Activated T-cell treated with anti-CD3 and anti-CD28 coated beads for 1 hour (primary cell): ENCODE results near the gene CCL1.
A peak's percentile ranks its signal among the peaks of the same experiment; 100 is the strongest.

Experiments
- DNase-seq: peaks from one replicate; pipeline ENCODE4 v3.0.0-alpha.2; 2020; ENCODE audit warnings: low read depth

CCL1 gene

DNA sequence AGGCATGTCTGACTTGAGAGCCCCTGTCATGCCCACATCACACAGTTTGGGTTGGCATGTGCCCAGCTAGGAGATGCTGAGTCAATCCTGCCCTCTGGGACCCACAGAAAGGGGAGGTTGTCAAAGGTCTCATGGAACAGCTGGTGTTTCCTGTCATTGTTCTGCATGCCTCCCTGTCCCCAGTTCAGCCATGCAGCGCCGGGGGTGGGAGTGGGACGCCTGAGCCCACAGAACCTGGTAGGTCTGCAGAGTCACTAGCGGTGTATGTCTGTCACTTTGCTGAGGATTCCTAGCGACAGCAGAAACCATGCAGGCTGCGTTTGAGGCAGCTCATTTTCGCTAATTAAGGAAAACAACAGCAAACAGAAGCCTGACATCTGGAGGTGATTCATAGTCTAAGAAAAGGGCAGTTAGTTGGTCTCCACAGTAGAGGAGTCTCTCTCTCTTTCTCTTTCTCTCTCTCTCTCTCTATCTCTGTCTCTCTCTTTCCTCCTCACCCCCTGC lies 19.6 kb upstream of the CCL1 start:
- no peak for DNase-seq

DNA sequence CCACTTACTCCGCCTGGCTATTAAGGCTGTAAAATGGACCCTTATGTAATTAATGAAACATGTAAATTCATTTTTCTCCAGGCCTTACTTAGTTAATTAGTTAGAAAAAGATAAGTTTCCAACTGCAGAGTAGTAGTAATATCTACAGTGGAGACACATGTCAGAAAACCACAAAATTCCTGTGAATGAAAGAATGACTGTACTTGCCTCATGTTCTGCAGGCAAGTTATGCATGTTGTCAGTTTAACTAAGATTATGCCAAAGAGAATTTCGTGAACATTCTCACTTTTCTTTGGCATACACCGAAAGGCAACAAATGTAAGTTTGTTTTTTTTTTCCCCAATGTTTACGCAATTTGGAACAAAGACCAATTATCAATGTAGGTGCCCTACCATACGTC lies 16.8 kb upstream of the CCL1 start:
- no peak for DNase-seq

DNA sequence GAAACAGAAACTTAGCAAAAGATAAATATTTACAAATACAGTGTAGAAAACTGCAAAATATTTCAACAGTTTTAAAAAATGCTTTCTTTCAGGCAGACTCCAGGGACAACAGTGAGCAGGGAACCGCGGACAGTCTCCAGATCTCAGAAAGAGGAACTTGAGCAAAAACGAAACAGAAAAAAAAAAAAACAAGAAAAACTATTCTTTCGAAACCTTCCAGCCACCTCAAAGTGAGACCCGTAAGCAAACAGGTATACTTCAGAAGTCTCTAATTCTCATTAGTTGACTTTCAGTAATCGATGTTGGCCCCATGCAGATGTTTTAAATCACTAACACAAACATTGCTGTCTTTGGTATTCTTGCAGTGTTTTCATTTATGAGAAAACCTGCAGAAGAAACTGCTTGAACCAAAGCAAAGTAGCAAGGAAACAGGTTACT lies 15.7 kb upstream of the CCL1 start:
- no peak for DNase-seq

DNA sequence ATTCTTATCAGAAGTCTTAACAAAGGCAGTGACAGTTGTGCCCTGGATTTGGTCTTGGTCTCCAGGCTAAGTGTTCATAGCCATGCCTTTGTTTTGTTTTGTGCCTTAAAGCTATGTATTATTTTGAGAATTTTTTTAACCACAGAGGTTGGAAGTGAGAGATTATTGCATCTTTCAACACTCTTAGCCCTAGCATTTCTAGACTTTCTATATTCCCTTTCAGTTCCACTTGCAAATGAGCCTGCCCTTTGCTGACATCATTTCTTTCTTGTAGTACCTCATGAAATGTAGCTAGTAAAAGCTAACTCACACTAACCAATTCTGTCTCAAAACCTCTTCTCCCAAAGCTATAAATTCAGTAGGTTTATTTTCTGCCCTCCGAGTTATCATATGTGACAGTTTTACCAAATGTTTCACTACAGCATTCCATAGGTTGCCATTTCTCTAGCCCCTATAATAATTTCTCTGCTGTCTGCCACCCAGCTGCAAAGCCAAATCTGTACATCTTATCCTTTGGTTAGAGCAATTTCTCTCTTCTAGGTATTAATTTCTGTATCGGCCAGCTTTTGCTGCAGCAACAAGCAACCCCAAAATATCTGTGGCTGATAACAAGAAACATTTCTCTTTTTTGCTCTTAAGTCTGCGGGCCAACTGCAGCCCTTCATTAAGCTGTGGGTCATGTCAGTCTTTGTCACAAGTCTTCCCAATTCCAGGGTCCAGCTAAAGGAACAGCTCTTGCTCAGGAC lies 14.2 kb upstream of the CCL1 start:
- no peak for DNase-seq

DNA sequence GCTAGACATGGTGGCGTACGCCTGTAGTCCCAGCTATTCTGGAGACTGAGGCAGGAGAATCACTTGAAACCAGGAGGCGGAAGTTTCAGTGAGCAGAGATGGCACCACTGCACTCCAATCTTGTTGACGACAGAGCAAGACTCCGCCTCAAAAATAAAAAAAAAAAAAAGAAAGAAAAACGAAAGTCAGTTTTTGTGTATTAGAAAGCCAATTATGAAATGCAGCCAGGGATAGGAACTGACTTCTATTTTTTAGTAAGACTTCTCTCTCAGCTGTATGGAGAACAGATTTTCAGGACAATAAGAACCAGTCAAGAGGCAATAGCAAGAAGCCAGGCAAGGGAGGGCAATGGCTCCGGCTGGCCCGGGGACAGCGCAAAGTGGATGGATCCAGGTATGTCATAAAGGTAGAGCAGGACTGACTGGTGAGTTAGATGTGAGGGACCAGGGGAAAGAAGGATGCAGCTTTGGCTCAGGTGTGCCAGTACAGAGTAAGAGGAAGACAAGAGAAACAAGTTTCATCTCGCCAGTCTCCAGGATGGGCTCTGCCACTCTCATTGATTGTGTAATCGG lies 12.5 kb upstream of the CCL1 start:
- no peak for DNase-seq

DNA sequence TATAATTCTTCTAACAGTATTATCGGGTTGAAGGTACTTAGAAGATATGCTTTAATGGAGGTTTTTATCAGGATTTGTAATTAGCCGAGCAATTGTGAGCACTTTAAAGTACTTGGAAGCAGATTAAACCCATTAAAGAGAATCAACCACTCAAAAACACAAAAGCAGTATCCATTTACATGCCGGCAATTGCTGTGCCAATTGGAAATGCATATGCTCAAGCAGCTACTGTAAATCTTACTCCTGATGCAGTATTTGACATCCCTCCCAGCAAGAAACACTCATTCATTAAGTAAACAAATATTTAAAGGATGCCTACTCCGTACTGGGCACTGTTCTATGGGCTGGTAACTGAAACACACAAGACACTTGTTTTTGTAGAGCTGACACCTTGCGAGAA lies 11.4 kb upstream of the CCL1 start:
- no peak for DNase-seq

DNA sequence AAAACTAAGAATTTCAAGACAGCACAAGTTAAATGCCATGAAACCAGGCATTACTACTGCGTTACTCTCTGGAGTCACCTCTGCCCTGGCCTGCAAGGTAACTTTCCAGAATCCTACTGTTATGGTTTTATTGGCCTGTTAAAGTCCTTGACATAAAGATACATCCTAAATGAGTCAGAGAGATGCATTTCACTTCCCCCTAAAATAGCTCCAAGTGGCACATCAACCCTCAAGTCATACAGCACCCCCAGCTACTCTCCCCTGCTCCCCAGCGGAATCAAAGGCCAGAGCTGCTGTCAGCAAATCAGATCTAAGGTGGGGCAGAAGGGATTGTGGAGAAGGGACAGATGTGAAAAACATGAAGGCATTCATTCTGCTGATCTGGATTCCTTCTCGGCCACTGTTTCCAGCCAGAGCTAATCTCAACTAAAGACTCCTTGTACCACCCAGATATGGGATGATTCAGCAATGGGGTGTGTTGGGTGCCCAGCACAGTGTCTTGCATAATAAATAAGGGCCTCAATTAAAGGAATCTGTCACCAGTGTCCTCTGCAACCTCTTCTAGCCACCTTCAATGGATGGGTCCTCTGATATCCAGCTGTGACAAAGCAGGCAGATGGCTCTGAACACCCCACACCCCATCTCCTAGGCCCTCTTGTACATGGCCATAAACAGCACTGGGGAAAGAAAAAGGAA lies 8.5 kb upstream of the CCL1 start:
- DNase-seq, result no peak

DNA sequence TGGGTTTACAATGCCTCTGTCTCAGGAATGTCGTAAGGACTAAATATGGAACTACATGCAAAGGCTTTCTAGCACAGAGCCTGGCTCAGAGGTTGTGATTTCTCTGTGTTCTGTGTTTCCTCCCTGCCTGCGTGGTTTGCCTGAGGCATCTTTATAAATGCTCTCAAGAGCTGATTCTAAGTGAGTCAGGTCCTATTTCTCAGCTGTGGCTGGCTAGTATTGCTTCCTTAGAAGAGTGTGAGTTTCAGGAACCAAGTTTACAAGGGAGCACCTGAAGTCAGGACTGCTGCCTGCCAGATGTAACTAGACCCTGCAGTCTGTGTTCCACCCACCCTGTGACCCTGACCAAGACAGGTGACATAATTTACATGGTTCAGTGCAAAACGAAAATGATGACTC lies 8.0 kb upstream of the CCL1 start:
- DNase-seq, result no peak

DNA sequence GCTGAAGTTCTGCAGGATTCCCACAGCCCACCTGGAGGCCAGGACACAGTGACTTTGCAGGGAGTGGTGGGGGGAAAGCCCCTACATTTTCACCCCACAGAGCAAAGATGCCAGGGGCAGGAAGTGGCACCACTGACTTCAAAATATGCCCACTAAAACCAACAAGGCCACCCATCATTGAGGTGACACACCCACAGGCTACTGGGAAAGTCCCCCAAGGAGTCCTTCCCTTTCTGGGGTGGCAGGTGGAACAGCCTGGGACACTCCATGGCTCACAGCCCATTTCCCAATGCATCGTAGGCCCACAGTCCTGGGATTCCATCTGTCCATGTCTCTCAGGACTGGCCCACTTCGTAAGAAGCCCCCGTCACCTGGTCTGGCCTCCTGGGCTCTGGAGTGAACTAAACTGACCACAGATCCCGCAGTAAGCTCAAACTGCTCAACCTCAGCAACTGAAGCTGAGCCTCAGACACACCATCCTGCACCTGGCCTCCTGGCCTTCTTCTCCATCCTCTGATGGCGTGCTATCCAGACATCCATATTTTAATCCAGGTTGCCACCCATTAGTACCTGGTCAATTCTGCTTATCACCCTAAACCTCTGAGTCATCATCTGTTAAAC lies 7.5 kb upstream of the CCL1 start:
- no peak for DNase-seq

DNA sequence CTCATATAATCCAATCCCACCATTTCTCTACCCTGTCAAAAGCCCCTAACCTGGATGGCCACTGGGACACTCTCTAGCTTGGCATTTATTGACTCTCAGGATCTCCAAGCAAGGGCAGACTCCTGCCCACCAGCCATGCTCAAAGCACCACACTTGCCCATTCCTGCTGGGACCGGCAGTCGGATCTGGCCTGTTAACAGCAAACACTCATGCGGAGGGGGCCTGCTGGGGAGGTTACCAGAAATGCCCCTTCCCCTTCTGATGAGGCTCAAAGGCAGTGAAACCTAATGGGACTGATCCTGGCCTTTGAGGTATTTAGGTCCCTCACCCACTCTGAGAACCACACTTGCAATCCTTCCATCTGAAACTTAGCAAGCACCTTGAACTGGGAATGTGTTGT lies 6.5 kb upstream of the CCL1 start:
- no peak for DNase-seq

DNA sequence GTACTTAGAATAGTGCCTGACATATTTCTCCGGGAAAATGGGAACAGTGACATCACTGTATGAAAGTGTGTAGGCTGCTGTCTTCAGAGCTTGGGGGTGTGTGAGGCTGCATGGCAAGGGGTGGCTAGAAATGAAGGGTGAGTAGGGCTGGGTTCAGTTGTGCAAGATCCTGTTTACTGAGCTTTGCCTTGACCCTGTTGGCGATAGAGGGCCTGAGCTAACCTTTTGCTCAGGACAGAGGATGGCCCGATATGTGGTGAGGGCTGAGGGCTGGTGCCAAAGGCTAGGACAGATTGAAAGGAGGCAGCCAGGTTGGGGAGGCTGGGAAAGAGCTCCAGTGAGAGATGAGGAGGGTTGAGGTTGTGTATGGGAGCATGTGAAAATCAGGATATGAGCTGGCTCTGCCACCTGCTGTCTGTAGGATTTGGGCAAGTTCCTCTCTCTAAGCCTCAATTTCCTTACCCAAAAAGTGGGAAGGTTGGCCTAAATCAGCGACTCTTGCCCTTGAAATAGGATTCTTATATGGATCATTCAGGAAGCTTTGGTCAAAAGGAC lies 6.0 kb upstream of the CCL1 start:
- DNase-seq, result no peak

DNA sequence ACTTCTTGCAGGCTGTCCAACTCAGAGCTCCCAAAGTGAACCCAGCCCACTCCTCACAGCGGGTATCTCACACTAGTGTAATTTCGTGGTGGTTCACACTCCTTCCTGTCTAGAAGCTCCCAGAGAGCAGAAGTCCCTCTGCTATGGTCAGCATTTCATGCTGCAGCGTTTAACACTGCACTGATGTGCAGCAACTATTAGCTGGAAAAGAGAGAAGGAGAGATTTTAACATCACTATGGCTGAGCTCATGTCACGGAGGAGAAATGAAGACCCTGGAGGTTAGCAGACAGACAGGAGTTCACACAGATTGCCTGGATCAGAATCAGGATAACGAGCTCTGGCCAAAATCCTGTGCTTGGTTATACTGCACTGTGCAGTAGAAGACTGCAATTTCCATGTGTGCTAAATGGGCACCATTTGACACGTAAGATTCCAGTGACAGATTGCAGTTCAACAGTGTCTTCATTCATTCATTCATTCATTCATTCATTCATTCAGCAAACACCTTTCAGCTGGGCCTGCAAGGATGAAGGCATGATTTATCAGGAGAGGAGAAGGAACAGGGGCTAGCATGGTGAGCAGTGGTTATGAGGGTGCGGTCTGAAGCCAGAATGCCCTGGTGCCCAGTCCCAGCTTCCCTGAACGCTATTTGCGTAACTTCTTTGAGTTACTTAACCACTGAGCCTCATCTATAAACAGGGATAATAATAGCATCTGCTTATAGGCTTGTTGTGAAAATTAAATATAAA lies 5.3 kb upstream of the CCL1 start:
- no peak for DNase-seq

DNA sequence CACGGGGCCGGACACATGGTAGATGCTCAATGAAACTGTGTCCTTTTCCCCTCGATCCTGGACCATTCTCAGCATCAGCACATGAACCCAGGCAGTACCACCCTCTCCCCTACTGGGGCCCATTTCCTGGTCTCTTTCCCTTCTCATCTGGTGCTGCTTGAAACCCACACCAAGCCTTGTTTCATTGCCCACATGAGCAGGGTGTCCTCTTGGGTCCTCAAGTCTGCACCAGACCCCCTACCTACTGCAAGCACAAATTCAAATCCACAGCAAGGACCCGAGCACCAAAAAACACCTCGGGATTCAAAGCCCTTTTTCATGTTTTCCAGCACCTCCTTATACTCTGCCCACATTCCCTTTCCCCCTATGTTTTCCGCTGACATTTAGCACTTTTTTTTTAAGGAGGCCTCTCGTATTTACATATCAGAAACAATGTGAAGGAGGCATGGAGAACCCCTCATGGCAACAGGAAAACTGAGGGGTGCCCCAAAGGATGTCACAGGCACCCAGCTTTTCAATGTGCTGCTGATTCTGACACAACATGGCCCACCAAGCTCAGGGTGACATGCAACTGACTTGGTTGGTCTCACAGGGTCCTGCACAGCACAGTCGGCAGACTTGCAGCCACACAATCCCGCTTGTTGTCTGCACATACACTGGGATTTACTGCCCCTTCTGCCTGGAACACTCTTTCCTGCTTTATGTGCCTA lies 4.6 kb upstream of the CCL1 start:
- no peak for DNase-seq

DNA sequence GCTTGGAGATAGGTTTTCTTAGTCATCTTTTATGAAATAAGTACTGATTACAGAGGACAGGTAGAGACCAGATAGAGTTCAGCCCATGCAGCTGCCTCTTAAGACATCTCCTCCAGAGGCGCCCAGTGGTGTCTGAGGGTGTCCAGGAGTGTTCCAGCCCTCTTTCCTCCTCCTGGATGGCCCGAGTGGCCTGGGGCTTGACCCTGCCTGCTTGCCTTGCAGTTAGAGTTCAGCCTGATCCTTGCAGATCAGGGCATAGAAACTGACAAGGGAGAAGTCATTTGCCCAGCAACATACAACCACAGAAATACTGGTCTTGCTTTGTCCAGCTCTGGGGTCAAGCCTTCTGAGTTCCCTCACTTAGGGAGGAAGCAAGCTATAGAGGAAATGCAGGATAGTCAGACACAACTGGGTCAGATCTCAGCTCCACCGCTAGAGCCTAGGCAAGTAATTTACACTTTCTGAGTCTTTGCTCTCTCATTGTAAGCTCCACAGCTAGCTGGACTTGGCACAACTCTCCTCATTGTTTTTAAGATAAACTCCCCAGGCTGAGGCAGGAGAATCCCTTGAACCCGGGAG lies 3.6 kb upstream of the CCL1 start:
- no peak for DNase-seq

DNA sequence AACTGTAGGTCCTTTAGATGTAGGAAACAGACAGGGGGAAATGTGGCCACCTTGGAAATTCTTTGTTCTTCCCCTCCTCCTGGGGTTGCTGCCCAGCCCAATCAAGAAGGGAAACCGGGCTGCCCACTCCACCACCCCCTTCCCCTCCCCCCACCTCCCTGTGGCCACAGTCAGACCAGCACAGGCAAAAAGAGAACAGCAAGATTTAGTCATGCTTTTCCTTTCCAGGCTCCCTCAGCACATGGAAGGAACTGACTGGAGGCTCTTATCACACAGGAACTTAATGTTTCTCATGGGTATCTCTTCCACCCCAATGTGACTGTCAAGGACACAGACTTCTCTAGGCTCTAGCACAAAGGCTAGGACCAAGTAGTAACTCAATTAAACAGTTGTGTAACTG lies 3.0 kb upstream of the CCL1 start:
- DNase-seq, result no peak

DNA sequence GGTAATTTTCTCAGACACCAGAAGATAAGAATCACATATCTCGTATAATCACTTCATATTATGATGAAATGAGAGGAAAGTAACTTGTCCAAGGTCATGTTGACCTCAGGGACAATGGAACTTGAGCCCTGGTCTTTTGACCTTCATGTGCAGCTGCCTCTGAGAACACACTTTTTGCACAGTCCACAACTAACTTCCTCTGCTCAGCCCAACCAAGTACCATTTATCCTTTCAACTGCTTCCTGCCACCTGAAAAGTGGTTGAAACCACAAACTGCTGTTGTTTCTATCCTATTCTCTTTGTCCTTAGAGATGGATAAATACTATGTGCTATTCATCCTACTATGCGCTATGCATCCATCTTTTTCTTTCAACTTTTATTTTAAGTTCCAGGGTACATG lies 2.3 kb upstream of the CCL1 start:
- DNase-seq, result no peak

DNA sequence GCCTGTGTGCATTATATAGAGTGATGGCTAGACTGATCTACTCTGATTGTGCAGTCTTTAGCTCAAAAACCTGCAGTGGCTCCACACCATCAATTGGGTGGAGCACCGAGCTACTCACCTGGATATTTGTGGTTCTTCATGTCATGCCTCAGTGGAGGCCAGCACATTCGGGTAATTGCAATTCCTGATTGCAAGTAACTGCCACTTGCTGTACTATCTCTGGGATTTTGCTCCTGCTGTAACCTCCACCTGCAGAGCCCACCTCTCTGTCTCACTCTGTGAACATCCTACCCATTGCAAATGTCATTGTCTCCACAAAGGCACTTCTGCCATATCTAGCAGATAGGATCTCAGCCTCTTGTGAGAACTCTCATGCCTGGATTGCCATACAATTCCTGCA lies 1.7 kb upstream of the CCL1 start:
- no peak for DNase-seq

DNA sequence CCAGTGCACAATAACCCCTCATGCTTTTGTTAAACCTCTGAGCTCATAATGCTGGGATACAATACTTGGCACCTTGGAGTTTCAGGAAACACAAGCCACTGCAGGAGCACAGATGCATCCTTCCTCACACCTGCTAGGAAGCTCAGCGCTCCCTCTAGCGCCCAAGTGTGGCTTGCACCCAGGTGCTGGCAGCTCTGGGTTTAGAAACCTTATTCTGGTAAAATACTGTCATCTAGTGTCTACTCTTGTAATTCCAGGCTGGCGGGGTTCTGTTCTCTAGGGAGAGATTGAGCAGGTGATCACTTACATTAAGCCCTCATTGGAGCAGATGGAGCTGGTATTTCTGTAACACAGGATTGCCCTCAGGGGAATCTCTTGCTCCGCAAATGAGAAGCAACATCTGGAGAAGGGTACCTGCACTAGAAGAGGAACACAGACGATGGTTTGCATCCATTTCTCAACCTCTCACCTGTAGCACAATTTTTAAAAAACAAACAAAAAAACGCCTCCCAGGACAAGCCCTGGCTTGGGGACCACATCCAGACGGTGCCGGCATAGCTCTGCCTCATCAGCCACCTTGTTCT lies 1.5 kb downstream of the CCL1 start:
- peak; percentile 29 for DNase-seq

DNA sequence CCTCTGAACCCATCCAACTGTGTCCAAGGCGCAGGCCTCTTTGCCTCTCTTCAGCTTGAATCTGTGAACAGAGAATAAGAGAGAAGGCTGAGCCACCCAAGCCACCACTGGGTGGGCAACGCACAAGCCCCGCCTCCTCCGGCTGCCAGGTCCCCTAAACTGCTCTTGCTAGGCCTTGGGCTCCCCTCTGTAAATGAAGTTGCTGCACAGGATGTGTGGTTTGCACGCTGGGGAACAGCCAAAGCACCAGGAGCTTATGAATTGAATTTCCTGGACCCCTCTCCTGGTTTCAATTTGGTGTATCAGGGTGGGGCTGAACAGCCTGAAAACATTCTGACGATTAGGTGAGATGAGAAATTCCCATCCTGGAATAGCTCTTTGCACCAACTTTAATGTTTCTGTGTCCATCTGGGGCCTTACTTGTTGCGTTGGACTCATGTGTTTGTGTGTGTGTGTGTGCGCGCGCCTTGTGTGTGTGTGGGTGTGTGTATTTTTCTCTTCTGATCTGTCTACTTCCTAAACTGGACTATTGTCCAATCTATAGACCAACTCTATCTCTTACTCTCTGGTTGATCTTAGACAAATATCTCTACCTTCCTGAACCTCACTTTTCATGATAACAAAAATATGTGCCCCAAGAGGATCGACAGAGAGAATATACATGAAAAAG lies 2.3 kb downstream of the CCL1 start:
- DNase-seq, result no peak

DNA sequence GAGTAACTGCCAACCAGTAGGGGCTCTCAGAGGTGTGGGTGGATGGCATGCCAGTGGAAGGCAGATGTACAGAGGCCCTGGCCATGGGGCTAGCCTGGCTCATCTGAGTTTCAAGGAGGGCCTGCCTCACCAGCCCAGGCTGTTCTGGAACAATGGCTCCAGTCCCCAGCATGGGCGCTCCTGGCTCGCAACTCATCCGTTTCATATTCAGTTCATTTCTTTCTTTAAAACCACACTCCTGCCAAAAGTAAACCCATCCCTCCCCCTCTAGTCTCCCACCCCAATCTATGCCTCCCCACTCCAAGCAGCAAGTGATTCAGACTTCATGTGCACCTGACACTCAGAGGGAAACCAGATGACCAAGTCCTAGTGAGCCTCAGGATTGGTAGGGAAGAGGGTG lies 4.4 kb downstream of the CCL1 start:
- no peak for DNase-seq
